Measurements from ENCODE around the gene PTPRE.

PTPRE gene

GRCh38 chr10:127992376-127992775, 85.5 kb downstream of the PTPRE start:
- H3K9me3 ChIP-seq (ENCODE audit: control insufficient read depth in 2 of 2, low read length in 2 of 2) = no peaks in the 10 kb centered on the region
- no peak overlapping the region for H3K27ac ChIP-seq (ENCODE audit: low read length)
- no peak overlapping the region for H3K9ac ChIP-seq (ENCODE audit: low read length in 2 of 2)
- no peak overlapping the region for H3K4me3 ChIP-seq (ENCODE audit: low read length in 2 of 2)
- H3K36me3 ChIP-seq (ENCODE audit: control insufficient read depth in 2 of 2, insufficient read depth in 2 of 2, low read length in 2 of 2) = no peaks in the 10 kb centered on the region
- H3K4me1 ChIP-seq (ENCODE audit: control insufficient read depth, insufficient read depth, low read length) = no peaks in the 10 kb centered on the region
- peaks cover 0 to 6% of the 10 kb centered on the region in 2 donors for H3K27me3 ChIP-seq (ENCODE audit: control insufficient read depth in 1 of 2, insufficient read depth in 2 of 2, low read length in 2 of 2)

GRCh38 chr10:127993056-127993690, 86.3 kb downstream of the PTPRE start:
- H3K36me3 ChIP-seq (ENCODE audit: control insufficient read depth in 2 of 2, insufficient read depth in 2 of 2, low read length in 2 of 2) = no peaks in the 10 kb centered on the region
- H3K9me3 ChIP-seq (ENCODE audit: control insufficient read depth in 2 of 2, low read length in 2 of 2) = no peaks in the 10 kb centered on the region
- H3K27me3 ChIP-seq (ENCODE audit: control insufficient read depth in 1 of 2, insufficient read depth in 2 of 2, low read length in 2 of 2) = peaks cover 0 to 6% of the 10 kb centered on the region in 2 donors
- no peak overlapping the region for H3K27ac ChIP-seq (ENCODE audit: low read length)
- H3K9ac ChIP-seq (ENCODE audit: low read length in 2 of 2) = no peak overlapping the region
- H3K4me3 ChIP-seq (ENCODE audit: low read length in 2 of 2) = no peak overlapping the region
- no peaks in the 10 kb centered on the region for H3K4me1 ChIP-seq (ENCODE audit: control insufficient read depth, insufficient read depth, low read length)

GRCh38 chr10:127995939-127996338, 89.0 kb downstream of the PTPRE start:
- no peak overlapping the region for H3K9ac ChIP-seq (ENCODE audit: low read length in 2 of 2)
- H3K4me1 ChIP-seq (ENCODE audit: control insufficient read depth, insufficient read depth, low read length) = no peaks in the 10 kb centered on the region
- no peak overlapping the region for H3K4me3 ChIP-seq (ENCODE audit: low read length in 2 of 2)
- H3K27me3 ChIP-seq (ENCODE audit: control insufficient read depth in 1 of 2, insufficient read depth in 2 of 2, low read length in 2 of 2) = peaks cover 0 to 6% of the 10 kb centered on the region in 2 donors
- no peaks in the 10 kb centered on the region for H3K9me3 ChIP-seq (ENCODE audit: control insufficient read depth in 2 of 2, low read length in 2 of 2)
- H3K36me3 ChIP-seq (ENCODE audit: control insufficient read depth in 2 of 2, insufficient read depth in 2 of 2, low read length in 2 of 2) = no peaks in the 10 kb centered on the region
- no peak overlapping the region for H3K27ac ChIP-seq (ENCODE audit: low read length)

GRCh38 chr10:127996586-127996985, 89.7 kb downstream of the PTPRE start:
- Histone ChIP-seq H3K27ac (ENCODE audit: low read length) (no peak overlapping the region), H3K27me3 (ENCODE audit: control insufficient read depth in 1 of 2, insufficient read depth in 2 of 2, low read length in 2 of 2) (peaks cover 0 to 8% of the 10 kb centered on the region in 2 donors)

GRCh38 chr10:127997271-127997670, 90.4 kb downstream of the PTPRE start:
- H3K4me1 ChIP-seq (ENCODE audit: control insufficient read depth, insufficient read depth, low read length) = no peaks in the 10 kb centered on the region

More at GRCh38 chr10:127996586-127996985, 89.7 kb downstream of the PTPRE start:
- Histone ChIP-seq H3K9me3 (ENCODE audit: control insufficient read depth in 2 of 2, low read length in 2 of 2) (no peaks in the 10 kb centered on the region), H3K4me3 (ENCODE audit: low read length in 2 of 2) (no peak overlapping the region), H3K9ac (ENCODE audit: low read length in 2 of 2) (no peak overlapping the region), H3K4me1 (ENCODE audit: control insufficient read depth, insufficient read depth, low read length) (no peaks in the 10 kb centered on the region), H3K36me3 (ENCODE audit: control insufficient read depth in 2 of 2, insufficient read depth in 2 of 2, low read length in 2 of 2) (no peaks in the 10 kb centered on the region)

GRCh38 chr10:127997937-127998336, 91.0 kb downstream of the PTPRE start:
- H3K9me3 ChIP-seq (ENCODE audit: control insufficient read depth in 2 of 2, low read length in 2 of 2) = no peaks in the 10 kb centered on the region
- H3K4me1 ChIP-seq (ENCODE audit: control insufficient read depth, insufficient read depth, low read length) = no peaks in the 10 kb centered on the region
- H3K9ac ChIP-seq (ENCODE audit: low read length in 2 of 2) = no peak overlapping the region
- H3K4me3 ChIP-seq (ENCODE audit: low read length in 2 of 2) = no peak overlapping the region
- no peak overlapping the region for H3K27ac ChIP-seq (ENCODE audit: low read length)
- no peaks in the 10 kb centered on the region for H3K36me3 ChIP-seq (ENCODE audit: control insufficient read depth in 2 of 2, insufficient read depth in 2 of 2, low read length in 2 of 2)
- H3K27me3 ChIP-seq (ENCODE audit: control insufficient read depth in 1 of 2, insufficient read depth in 2 of 2, low read length in 2 of 2) = peaks cover 0 to 9% of the 10 kb centered on the region in 2 donors

More at GRCh38 chr10:127997271-127997670, 90.4 kb downstream of the PTPRE start:
- no peak overlapping the region for H3K27ac ChIP-seq (ENCODE audit: low read length)
- H3K4me3 ChIP-seq (ENCODE audit: low read length in 2 of 2) = no peak overlapping the region
- no peak overlapping the region for H3K9ac ChIP-seq (ENCODE audit: low read length in 2 of 2)
- H3K36me3 ChIP-seq (ENCODE audit: control insufficient read depth in 2 of 2, insufficient read depth in 2 of 2, low read length in 2 of 2) = no peaks in the 10 kb centered on the region
- H3K27me3 ChIP-seq (ENCODE audit: control insufficient read depth in 1 of 2, insufficient read depth in 2 of 2, low read length in 2 of 2) = peaks cover 0 to 7% of the 10 kb centered on the region in 2 donors
- H3K9me3 ChIP-seq (ENCODE audit: control insufficient read depth in 2 of 2, low read length in 2 of 2) = no peaks in the 10 kb centered on the region

- Histone ChIP-seq H3K4me3 (ENCODE audit: low read length in 2 of 2) (no peak overlapping the region), H3K27ac (ENCODE audit: low read length) (no peak overlapping the region)
These were observed 91.7 kb downstream of the PTPRE start for GRCh38 chr10:127998501-127999144.

GRCh38 chr10:127999297-128000129, 92.6 kb downstream of the PTPRE start:
- peaks cover 0 to 9% of the 10 kb centered on the region in 2 donors for H3K27me3 ChIP-seq (ENCODE audit: control insufficient read depth in 1 of 2, insufficient read depth in 2 of 2, low read length in 2 of 2)
- H3K9me3 ChIP-seq (ENCODE audit: control insufficient read depth in 2 of 2, low read length in 2 of 2) = no peaks in the 10 kb centered on the region
- no peaks in the 10 kb centered on the region for H3K36me3 ChIP-seq (ENCODE audit: control insufficient read depth in 2 of 2, insufficient read depth in 2 of 2, low read length in 2 of 2)
- no peak overlapping the region for H3K27ac ChIP-seq (ENCODE audit: low read length)
- no peak overlapping the region for H3K4me3 ChIP-seq (ENCODE audit: low read length in 2 of 2)
- no peak overlapping the region for H3K9ac ChIP-seq (ENCODE audit: low read length in 2 of 2)
- H3K4me1 ChIP-seq (ENCODE audit: control insufficient read depth, insufficient read depth, low read length) = no peaks in the 10 kb centered on the region

More at GRCh38 chr10:127998501-127999144, 91.7 kb downstream of the PTPRE start:
- Histone ChIP-seq H3K4me1 (ENCODE audit: control insufficient read depth, insufficient read depth, low read length) (no peaks in the 10 kb centered on the region), H3K9me3 (ENCODE audit: control insufficient read depth in 2 of 2, low read length in 2 of 2) (no peaks in the 10 kb centered on the region), H3K27me3 (ENCODE audit: control insufficient read depth in 1 of 2, insufficient read depth in 2 of 2, low read length in 2 of 2) (peaks cover 0 to 9% of the 10 kb centered on the region in 2 donors), H3K36me3 (ENCODE audit: control insufficient read depth in 2 of 2, insufficient read depth in 2 of 2, low read length in 2 of 2) (no peaks in the 10 kb centered on the region), H3K9ac (ENCODE audit: low read length in 2 of 2) (no peak overlapping the region)

- no peaks in the 10 kb centered on the region for H3K4me1 ChIP-seq (ENCODE audit: control insufficient read depth, insufficient read depth, low read length)
- no peaks in the 10 kb centered on the region for H3K9me3 ChIP-seq (ENCODE audit: control insufficient read depth in 2 of 2, low read length in 2 of 2)
- H3K27me3 ChIP-seq (ENCODE audit: control insufficient read depth in 1 of 2, insufficient read depth in 2 of 2, low read length in 2 of 2) = peaks cover 0 to 7% of the 10 kb centered on the region in 2 donors
- H3K27ac ChIP-seq (ENCODE audit: low read length) = no peak overlapping the region
- H3K36me3 ChIP-seq (ENCODE audit: control insufficient read depth in 2 of 2, insufficient read depth in 2 of 2, low read length in 2 of 2) = no peaks in the 10 kb centered on the region
- H3K9ac ChIP-seq (ENCODE audit: low read length in 2 of 2) = no peak overlapping the region
- H3K4me3 ChIP-seq (ENCODE audit: low read length in 2 of 2) = no peak overlapping the region
These were observed 93.8 kb downstream of the PTPRE start for GRCh38 chr10:128000471-128001362.

- no peak overlapping the region for H3K9ac ChIP-seq (ENCODE audit: low read length in 2 of 2)
- no peak overlapping the region for H3K27ac ChIP-seq (ENCODE audit: low read length)
These were observed 94.5 kb downstream of the PTPRE start for GRCh38 chr10:128001363-128001745.

More at GRCh38 chr10:128001363-128001745, 94.5 kb downstream of the PTPRE start:
- H3K27me3 ChIP-seq (ENCODE audit: control insufficient read depth in 1 of 2, insufficient read depth in 2 of 2, low read length in 2 of 2) = peaks cover 2 to 8% of the 10 kb centered on the region in 2 donors
- H3K4me1 ChIP-seq (ENCODE audit: control insufficient read depth, insufficient read depth, low read length) = no peaks in the 10 kb centered on the region
- no peaks in the 10 kb centered on the region for H3K36me3 ChIP-seq (ENCODE audit: control insufficient read depth in 2 of 2, insufficient read depth in 2 of 2, low read length in 2 of 2)
- H3K9me3 ChIP-seq (ENCODE audit: control insufficient read depth in 2 of 2, low read length in 2 of 2) = no peaks in the 10 kb centered on the region
- no peak overlapping the region for H3K4me3 ChIP-seq (ENCODE audit: low read length in 2 of 2)

All from stomach smooth muscle (tissue), 2 donors.